Measurements from ENCODE around the gene S100A9. TPM values are rescaled to one million over a fixed set of nuclear protein-coding genes. Genes with fewer than 3 reads are reported as not detected.

The S100A9 gene
- total and polyA plus RNA-seq, 2 experiments from 2014 or later = not detected

GRCh38 chr1:153358691-153358975, 979 bp downstream of the S100A9 start (continued):
- TF ChIP-seq, protein P1, sequence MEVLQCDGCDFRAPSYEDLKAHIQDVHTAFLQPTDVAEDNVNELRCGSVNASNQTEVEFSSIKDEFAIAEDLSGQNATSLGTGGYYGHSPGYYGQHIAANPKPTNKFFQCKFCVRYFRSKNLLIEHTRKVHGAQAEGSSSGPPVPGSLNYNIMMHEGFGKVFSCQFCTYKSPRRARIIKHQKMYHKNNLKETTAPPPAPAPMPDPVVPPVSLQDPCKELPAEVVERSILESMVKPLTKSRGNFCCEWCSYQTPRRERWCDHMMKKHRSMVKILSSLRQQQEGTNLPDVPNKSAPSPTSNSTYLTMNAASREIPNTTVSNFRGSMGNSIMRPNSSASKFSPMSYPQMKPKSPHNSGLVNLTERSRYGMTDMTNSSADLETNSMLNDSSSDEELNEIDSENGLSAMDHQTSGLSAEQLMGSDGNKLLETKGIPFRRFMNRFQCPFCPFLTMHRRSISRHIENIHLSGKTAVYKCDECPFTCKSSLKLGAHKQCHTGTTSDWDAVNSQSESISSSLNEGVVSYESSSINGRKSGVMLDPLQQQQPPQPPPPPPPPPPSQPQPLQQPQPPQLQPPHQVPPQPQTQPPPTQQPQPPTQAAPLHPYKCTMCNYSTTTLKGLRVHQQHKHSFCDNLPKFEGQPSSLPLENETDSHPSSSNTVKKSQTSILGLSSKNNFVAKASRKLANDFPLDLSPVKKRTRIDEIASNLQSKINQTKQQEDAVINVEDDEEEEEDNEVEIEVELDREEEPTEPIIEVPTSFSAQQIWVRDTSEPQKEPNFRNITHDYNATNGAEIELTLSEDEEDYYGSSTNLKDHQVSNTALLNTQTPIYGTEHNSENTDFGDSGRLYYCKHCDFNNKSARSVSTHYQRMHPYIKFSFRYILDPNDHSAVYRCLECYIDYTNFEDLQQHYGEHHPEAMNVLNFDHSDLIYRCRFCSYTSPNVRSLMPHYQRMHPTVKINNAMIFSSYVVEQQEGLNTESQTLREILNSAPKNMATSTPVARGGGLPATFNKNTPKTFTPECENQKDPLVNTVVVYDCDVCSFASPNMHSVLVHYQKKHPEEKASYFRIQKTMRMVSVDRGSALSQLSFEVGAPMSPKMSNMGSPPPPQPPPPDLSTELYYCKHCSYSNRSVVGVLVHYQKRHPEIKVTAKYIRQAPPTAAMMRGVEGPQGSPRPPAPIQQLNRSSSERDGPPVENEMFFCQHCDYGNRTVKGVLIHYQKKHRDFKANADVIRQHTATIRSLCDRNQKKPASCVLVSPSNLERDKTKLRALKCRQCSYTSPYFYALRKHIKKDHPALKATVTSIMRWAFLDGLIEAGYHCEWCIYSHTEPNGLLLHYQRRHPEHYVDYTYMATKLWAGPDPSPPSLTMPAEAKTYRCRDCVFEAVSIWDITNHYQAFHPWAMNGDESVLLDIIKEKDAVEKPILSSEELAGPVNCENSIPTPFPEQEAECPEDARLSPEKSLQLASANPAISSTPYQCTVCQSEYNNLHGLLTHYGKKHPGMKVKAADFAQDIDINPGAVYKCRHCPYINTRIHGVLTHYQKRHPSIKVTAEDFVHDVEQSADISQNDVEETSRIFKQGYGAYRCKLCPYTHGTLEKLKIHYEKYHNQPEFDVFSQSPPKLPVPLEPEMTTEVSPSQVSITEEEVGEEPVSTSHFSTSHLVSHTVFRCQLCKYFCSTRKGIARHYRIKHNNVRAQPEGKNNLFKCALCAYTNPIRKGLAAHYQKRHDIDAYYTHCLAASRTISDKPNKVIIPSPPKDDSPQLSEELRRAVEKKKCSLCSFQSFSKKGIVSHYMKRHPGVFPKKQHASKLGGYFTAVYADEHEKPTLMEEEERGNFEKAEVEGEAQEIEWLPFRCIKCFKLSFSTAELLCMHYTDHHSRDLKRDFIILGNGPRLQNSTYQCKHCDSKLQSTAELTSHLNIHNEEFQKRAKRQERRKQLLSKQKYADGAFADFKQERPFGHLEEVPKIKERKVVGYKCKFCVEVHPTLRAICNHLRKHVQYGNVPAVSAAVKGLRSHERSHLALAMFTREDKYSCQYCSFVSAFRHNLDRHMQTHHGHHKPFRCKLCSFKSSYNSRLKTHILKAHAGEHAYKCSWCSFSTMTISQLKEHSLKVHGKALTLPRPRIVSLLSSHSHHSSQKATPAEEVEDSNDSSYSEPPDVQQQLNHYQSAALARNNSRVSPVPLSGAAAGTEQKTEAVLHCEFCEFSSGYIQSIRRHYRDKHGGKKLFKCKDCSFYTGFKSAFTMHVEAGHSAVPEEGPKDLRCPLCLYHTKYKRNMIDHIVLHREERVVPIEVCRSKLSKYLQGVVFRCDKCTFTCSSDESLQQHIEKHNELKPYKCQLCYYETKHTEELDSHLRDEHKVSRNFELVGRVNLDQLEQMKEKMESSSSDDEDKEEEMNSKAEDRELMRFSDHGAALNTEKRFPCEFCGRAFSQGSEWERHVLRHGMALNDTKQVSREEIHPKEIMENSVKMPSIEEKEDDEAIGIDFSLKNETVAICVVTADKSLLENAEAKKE (CRISPR knock-in tag; IDR thresholded peaks at IDR 0.05) = no peak

DNA sequence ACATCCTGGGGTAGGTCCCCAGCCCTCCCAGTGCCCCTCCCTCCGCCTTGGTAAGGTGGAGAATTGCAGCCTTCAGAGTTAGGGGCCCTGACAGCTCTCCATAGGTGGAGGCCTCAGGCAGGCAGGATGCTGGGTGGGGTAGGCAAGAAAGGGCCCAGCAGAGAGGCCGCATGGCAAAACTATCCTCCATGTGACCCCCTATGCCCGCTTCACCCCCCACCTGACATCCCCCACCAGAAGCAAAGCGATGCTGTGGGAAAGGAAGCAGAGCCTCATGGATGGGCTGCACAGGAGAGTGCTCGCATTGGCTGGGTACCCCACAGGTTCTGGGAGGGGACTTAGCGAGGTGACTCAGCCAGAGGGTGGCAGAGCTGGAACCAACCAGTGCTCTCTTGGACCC, 1.6 kb downstream of the S100A9 start:
- H3K4me2 ChIP-seq = no peak overlapping the region
- H3K27me3 ChIP-seq (ENCODE audit: insufficient read depth) = no peaks in the 10 kb centered on the region
- peaks cover 5% of the 10 kb centered on the region for H3K27me3 Mint-ChIP-seq (ENCODE audit: insufficient read depth, low read depth, poor library complexity)
- no peak for ATAC-seq
- H3K4me3 Mint-ChIP-seq = no peak overlapping the region
- no peaks in the 10 kb centered on the region; the same call in 1 of the 2 replicates for H3K9me2 ChIP-seq (ENCODE audit: insufficient read depth)
- no peak overlapping the region for H3K27ac ChIP-seq (ENCODE audit: low read depth)
- no peaks in the 10 kb centered on the region for H3K9me3 Mint-ChIP-seq
- H3K36me3 Mint-ChIP-seq (ENCODE audit: low read depth) = no peaks in the 10 kb centered on the region
- H3K4me1 ChIP-seq (ENCODE audit: insufficient read depth) = no peaks in the 10 kb centered on the region
- no peak overlapping the region for H3K4me3 ChIP-seq
- H3K4me1 Mint-ChIP-seq = peaks cover 8% of the 10 kb centered on the region; the same call in 1 of the 3 replicates
- H3K79me2 ChIP-seq (replicated peaks; ENCODE audit: insufficient read depth) = no peaks in the 10 kb centered on the region
- H3K36me3 ChIP-seq (ENCODE audit: insufficient read depth) = no peaks in the 10 kb centered on the region
- no peak overlapping the region for H2AFZ ChIP-seq
- DNase-seq (ENCODE audit: low spot score) = no peak
- TF ChIP-seq STAT1 (IDR thresholded peaks at IDR 0.05; ENCODE audit: unreplicated experiment) (no peak), ZNF331 (CRISPR knock-in tag; IDR thresholded peaks at IDR 0.05; ENCODE audit: low read depth) (no peak), CREB1 (CRISPR knock-in tag; IDR thresholded peaks at IDR 0.05; ENCODE audit: low read depth) (no peak), ZNF114 (CRISPR knock-in tag; IDR thresholded peaks at IDR 0.05) (no peak), POLR2AphosphoS5 (IDR thresholded peaks at IDR 0.05; ENCODE audit: low read depth) (no peak), JUNB (IDR thresholded peaks at IDR 0.05; ENCODE audit: unreplicated experiment) (no peak), NANOG (IDR thresholded peaks at IDR 0.05; ENCODE audit: borderline replicate concordance) (no peak), EZH2phosphoT487 (IDR thresholded peaks at IDR 0.05; ENCODE audit: unreplicated experiment) (no peak), CTCF (conservative IDR thresholded peaks at IDR 0.05; ENCODE audit: low read depth in 2 of 2) (no peak)
- TF ChIP-seq, protein P2, sequence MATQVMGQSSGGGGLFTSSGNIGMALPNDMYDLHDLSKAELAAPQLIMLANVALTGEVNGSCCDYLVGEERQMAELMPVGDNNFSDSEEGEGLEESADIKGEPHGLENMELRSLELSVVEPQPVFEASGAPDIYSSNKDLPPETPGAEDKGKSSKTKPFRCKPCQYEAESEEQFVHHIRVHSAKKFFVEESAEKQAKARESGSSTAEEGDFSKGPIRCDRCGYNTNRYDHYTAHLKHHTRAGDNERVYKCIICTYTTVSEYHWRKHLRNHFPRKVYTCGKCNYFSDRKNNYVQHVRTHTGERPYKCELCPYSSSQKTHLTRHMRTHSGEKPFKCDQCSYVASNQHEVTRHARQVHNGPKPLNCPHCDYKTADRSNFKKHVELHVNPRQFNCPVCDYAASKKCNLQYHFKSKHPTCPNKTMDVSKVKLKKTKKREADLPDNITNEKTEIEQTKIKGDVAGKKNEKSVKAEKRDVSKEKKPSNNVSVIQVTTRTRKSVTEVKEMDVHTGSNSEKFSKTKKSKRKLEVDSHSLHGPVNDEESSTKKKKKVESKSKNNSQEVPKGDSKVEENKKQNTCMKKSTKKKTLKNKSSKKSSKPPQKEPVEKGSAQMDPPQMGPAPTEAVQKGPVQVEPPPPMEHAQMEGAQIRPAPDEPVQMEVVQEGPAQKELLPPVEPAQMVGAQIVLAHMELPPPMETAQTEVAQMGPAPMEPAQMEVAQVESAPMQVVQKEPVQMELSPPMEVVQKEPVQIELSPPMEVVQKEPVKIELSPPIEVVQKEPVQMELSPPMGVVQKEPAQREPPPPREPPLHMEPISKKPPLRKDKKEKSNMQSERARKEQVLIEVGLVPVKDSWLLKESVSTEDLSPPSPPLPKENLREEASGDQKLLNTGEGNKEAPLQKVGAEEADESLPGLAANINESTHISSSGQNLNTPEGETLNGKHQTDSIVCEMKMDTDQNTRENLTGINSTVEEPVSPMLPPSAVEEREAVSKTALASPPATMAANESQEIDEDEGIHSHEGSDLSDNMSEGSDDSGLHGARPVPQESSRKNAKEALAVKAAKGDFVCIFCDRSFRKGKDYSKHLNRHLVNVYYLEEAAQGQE (IDR thresholded peaks at IDR 0.05; ENCODE audit: unreplicated experiment) = no peak
- TF ChIP-seq, protein P3, sequence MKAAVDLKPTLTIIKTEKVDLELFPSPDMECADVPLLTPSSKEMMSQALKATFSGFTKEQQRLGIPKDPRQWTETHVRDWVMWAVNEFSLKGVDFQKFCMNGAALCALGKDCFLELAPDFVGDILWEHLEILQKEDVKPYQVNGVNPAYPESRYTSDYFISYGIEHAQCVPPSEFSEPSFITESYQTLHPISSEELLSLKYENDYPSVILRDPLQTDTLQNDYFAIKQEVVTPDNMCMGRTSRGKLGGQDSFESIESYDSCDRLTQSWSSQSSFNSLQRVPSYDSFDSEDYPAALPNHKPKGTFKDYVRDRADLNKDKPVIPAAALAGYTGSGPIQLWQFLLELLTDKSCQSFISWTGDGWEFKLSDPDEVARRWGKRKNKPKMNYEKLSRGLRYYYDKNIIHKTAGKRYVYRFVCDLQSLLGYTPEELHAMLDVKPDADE (IDR thresholded peaks at IDR 0.05) = no peak
- no peaks in the 10 kb centered on the region for H4K20me1 ChIP-seq (replicated peaks; ENCODE audit: insufficient read depth)
- H3K27ac Mint-ChIP-seq = no peak overlapping the region
- H3F3A ChIP-seq (replicated peaks; ENCODE audit: low read depth) = no peaks in the 10 kb centered on the region
